HEK293 (cell line): Measurements from ENCODE around the gene MAPRE2.

Source experiments
- CTCF ChIA-PET: fragments of 350-600 bp; formaldehyde crosslinking; extraction: SDS; loops from one replicate; lab custom pipeline; 2021; ENCODE audit warnings: antibody characterized with exemption; lab: Yijun Ruan, JAX
- POLR2A ChIA-PET: fragments of 300-600 bp; formaldehyde crosslinking; extraction: SDS; loops from one replicate; lab custom pipeline; 2020; ENCODE audit warnings: antibody characterized with exemption, inconsistent platforms; lab: Yijun Ruan, JAX
- H3K27ac ChIP-seq: fragments of 200-500 bp; sonication (Bioruptor generic); 2 replicates; pipeline ENCODE4 v1.5.1; 2014; ENCODE audit warnings: low read depth, low read length, control low read depth, inconsistent platforms; ENCODE audit errors: extremely low read depth
- H3K36me3 ChIP-seq, 2 experiments: fragments of 200-500 bp in 1 of 2; sonication (Bioruptor generic) in 1 of 2; 1 replicate in 1 of 2; 2 replicates in 1 of 2; pipeline ENCODE4 v1.5.1; 2014 to 2017; ENCODE audit warnings: inconsistent platforms in 2 of 2, low read length in 2 of 2; ENCODE audit not compliant: control insufficient read depth in 2 of 2, insufficient read depth in 1 of 2
- H3K4me1 ChIP-seq: fragments of 200-500 bp; sonication (Bioruptor generic); 2 replicates; pipeline ENCODE4 v1.5.1; 2014; ENCODE audit warnings: mild to moderate bottlenecking, low read length, inconsistent platforms; ENCODE audit not compliant: control insufficient read depth, insufficient read depth
- H3K4me3 ChIP-seq: 2 replicates; pipeline ENCODE4 v1.5.1; 2011; ENCODE audit warnings: low read depth, mild to moderate bottlenecking, control low read depth, low read length, moderate library complexity
- H3K9me3 ChIP-seq: fragments of 200-500 bp; sonication (Bioruptor generic); 2 replicates; pipeline ENCODE4 v1.5.1; 2014; ENCODE audit warnings: low read depth, low read length, inconsistent platforms; ENCODE audit not compliant: control insufficient read depth, insufficient read depth
- HOXC10 ChIP-seq: sonication (generic); formaldehyde crosslinking; IDR thresholded peaks from 2 replicates; pipeline ENCODE4 v1.8.1; 2023; ENCODE audit warnings: mild to moderate bottlenecking, missing genetic modification reagents
- PRDM1 ChIP-seq: fragments of 450-650 bp; formaldehyde crosslinking; IDR thresholded peaks from 2 replicates; pipeline ENCODE4; 2016; ENCODE audit warnings: missing biosample characterization, missing genetic modification characterization
- ZBTB21 ChIP-seq: fragments of 450-650 bp; formaldehyde crosslinking; IDR thresholded peaks from 2 replicates; pipeline ENCODE4 v1.5.1; 2017; ENCODE audit warnings: missing biosample characterization, missing genetic modification characterization
- ZFHX2 ChIP-seq: fragments of 450-650 bp; formaldehyde crosslinking; conservative IDR thresholded peaks from 2 replicates; pipeline ENCODE4 v1.5.1; 2016; ENCODE audit warnings: missing biosample characterization, missing genetic modification characterization
- ZNF146 ChIP-seq: fragments of 450-650 bp; formaldehyde crosslinking; IDR thresholded peaks from 2 replicates; pipeline ENCODE4 v1.5.1; 2016; ENCODE audit warnings: missing biosample characterization, missing genetic modification characterization
- ZNF223 ChIP-seq: fragments of 450-650 bp; formaldehyde crosslinking; IDR thresholded peaks from 2 replicates; pipeline ENCODE4 v1.5.1; 2016; ENCODE audit warnings: missing biosample characterization, missing genetic modification characterization
- ZNF501 ChIP-seq: fragments of 450-650 bp; formaldehyde crosslinking; IDR thresholded peaks from 2 replicates; pipeline ENCODE4 v1.5.1; 2016; ENCODE audit warnings: missing biosample characterization, missing genetic modification characterization
- ZNF596 ChIP-seq: fragments of 450-650 bp; IDR thresholded peaks from 2 replicates; pipeline ENCODE4 v1.5.0; 2018; ENCODE audit warnings: missing biosample characterization, mild to moderate bottlenecking, missing genetic modification characterization, moderate library complexity
- ZNF791 ChIP-seq: fragments of 450-650 bp; formaldehyde crosslinking; IDR thresholded peaks from 2 replicates; pipeline ENCODE4 v1.5.1; 2016; ENCODE audit warnings: missing biosample characterization, missing genetic modification characterization
- TF ChIP-seq, protein P1 (sequence below): sonication (generic); formaldehyde crosslinking; IDR thresholded peaks from 2 replicates; pipeline ENCODE4 v1.8.1; 2022; ENCODE audit warnings: mild to moderate bottlenecking, moderate library complexity, missing genetic modification reagents
- TF ChIP-seq, protein P2 (sequence below): fragments of 450-650 bp; IDR thresholded peaks from 2 replicates; pipeline ENCODE4 v1.5.1; 2018; ENCODE audit warnings: missing biosample characterization, mild to moderate bottlenecking, missing genetic modification characterization
- TF ChIP-seq, protein P3 (sequence below): fragments of 450-650 bp; formaldehyde crosslinking; IDR thresholded peaks from 2 replicates; pipeline ENCODE4 v1.5.1; 2016; ENCODE audit warnings: missing biosample characterization, missing genetic modification characterization
- TF ChIP-seq, protein P4 (sequence below): fragments of 450-650 bp; formaldehyde crosslinking; conservative IDR thresholded peaks from 2 replicates; pipeline ENCODE4 v1.5.1; 2016; ENCODE audit warnings: low read depth, missing biosample characterization, missing genetic modification characterization
- TF ChIP-seq, protein P5 (sequence below): fragments of 450-650 bp; formaldehyde crosslinking; conservative IDR thresholded peaks from 2 replicates; pipeline ENCODE4 v1.5.1; 2016; ENCODE audit warnings: low read depth, missing biosample characterization, missing genetic modification characterization

MAPRE2 gene

DNA sequence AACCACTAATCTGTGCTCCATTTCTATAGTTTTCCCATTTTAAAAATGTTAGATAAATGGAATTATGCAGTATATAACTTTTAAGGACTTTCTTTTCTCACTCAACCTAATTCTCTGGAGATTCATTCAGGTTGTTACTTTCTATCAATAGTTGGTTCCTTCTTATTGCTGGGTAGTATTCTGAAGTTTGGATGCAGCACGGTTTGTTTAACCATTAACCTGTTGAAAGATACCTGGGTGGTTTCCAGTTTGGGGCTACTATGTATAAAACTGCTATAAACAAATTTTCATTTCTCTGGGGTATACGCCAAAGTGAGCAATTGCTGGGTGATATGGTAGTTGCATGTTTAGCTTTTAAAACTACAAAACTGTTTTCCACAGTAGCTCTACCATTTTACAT is 39.1 kb upstream of the MAPRE2 start:
- ChIA-PET POLR2A (no interaction called here), CTCF (no interaction called here)
- Histone ChIP-seq H3K4me3 (no peak overlapping the region), H3K36me3 (no peaks in the 10 kb centered on the region), H3K9me3 (no peaks in the 10 kb centered on the region), H3K4me1 (no peaks in the 10 kb centered on the region), H3K27ac (no peak overlapping the region)
- TF ChIP-seq, protein P1, sequence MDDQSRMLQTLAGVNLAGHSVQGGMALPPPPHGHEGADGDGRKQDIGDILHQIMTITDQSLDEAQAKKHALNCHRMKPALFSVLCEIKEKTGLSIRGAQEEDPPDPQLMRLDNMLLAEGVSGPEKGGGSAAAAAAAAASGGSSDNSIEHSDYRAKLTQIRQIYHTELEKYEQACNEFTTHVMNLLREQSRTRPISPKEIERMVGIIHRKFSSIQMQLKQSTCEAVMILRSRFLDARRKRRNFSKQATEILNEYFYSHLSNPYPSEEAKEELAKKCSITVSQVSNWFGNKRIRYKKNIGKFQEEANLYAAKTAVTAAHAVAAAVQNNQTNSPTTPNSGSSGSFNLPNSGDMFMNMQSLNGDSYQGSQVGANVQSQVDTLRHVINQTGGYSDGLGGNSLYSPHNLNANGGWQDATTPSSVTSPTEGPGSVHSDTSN (CRISPR knock-in tag) = no peak
- TF ChIP-seq ZNF146 (tag by site-specific recombination) (no peak), ZBTB21 (tag by site-specific recombination) (no peak), ZNF223 (no peak), ZNF501 (no peak), ZNF791 (tag by site-specific recombination) (no peak), PRDM1 (no peak), HOXC10 (CRISPR knock-in tag) (no peak), ZFHX2 (no peak), ZNF596 (tag by site-specific recombination) (no peak)
- TF ChIP-seq, protein P2, sequence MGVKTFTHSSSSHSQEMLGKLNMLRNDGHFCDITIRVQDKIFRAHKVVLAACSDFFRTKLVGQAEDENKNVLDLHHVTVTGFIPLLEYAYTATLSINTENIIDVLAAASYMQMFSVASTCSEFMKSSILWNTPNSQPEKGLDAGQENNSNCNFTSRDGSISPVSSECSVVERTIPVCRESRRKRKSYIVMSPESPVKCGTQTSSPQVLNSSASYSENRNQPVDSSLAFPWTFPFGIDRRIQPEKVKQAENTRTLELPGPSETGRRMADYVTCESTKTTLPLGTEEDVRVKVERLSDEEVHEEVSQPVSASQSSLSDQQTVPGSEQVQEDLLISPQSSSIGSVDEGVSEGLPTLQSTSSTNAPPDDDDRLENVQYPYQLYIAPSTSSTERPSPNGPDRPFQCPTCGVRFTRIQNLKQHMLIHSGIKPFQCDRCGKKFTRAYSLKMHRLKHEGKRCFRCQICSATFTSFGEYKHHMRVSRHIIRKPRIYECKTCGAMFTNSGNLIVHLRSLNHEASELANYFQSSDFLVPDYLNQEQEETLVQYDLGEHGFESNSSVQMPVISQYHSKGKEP (tag by site-specific recombination) = no peak
- TF ChIP-seq, protein P3, sequence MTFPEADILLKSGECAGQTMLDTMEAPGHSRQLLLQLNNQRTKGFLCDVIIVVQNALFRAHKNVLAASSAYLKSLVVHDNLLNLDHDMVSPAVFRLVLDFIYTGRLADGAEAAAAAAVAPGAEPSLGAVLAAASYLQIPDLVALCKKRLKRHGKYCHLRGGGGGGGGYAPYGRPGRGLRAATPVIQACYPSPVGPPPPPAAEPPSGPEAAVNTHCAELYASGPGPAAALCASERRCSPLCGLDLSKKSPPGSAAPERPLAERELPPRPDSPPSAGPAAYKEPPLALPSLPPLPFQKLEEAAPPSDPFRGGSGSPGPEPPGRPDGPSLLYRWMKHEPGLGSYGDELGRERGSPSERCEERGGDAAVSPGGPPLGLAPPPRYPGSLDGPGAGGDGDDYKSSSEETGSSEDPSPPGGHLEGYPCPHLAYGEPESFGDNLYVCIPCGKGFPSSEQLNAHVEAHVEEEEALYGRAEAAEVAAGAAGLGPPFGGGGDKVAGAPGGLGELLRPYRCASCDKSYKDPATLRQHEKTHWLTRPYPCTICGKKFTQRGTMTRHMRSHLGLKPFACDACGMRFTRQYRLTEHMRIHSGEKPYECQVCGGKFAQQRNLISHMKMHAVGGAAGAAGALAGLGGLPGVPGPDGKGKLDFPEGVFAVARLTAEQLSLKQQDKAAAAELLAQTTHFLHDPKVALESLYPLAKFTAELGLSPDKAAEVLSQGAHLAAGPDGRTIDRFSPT (tag by site-specific recombination) = no peak
- TF ChIP-seq, protein P4, sequence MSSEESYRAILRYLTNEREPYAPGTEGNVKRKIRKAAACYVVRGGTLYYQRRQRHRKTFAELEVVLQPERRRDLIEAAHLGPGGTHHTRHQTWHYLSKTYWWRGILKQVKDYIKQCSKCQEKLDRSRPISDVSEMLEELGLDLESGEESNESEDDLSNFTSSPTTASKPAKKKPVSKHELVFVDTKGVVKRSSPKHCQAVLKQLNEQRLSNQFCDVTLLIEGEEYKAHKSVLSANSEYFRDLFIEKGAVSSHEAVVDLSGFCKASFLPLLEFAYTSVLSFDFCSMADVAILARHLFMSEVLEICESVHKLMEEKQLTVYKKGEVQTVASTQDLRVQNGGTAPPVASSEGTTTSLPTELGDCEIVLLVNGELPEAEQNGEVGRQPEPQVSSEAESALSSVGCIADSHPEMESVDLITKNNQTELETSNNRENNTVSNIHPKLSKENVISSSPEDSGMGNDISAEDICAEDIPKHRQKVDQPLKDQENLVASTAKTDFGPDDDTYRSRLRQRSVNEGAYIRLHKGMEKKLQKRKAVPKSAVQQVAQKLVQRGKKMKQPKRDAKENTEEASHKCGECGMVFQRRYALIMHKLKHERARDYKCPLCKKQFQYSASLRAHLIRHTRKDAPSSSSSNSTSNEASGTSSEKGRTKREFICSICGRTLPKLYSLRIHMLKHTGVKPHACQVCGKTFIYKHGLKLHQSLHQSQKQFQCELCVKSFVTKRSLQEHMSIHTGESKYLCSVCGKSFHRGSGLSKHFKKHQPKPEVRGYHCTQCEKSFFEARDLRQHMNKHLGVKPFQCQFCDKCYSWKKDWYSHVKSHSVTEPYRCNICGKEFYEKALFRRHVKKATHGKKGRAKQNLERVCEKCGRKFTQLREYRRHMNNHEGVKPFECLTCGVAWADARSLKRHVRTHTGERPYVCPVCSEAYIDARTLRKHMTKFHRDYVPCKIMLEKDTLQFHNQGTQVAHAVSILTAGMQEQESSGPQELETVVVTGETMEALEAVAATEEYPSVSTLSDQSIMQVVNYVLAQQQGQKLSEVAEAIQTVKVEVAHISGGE (tag by site-specific recombination) = no peak
- TF ChIP-seq, protein P5, sequence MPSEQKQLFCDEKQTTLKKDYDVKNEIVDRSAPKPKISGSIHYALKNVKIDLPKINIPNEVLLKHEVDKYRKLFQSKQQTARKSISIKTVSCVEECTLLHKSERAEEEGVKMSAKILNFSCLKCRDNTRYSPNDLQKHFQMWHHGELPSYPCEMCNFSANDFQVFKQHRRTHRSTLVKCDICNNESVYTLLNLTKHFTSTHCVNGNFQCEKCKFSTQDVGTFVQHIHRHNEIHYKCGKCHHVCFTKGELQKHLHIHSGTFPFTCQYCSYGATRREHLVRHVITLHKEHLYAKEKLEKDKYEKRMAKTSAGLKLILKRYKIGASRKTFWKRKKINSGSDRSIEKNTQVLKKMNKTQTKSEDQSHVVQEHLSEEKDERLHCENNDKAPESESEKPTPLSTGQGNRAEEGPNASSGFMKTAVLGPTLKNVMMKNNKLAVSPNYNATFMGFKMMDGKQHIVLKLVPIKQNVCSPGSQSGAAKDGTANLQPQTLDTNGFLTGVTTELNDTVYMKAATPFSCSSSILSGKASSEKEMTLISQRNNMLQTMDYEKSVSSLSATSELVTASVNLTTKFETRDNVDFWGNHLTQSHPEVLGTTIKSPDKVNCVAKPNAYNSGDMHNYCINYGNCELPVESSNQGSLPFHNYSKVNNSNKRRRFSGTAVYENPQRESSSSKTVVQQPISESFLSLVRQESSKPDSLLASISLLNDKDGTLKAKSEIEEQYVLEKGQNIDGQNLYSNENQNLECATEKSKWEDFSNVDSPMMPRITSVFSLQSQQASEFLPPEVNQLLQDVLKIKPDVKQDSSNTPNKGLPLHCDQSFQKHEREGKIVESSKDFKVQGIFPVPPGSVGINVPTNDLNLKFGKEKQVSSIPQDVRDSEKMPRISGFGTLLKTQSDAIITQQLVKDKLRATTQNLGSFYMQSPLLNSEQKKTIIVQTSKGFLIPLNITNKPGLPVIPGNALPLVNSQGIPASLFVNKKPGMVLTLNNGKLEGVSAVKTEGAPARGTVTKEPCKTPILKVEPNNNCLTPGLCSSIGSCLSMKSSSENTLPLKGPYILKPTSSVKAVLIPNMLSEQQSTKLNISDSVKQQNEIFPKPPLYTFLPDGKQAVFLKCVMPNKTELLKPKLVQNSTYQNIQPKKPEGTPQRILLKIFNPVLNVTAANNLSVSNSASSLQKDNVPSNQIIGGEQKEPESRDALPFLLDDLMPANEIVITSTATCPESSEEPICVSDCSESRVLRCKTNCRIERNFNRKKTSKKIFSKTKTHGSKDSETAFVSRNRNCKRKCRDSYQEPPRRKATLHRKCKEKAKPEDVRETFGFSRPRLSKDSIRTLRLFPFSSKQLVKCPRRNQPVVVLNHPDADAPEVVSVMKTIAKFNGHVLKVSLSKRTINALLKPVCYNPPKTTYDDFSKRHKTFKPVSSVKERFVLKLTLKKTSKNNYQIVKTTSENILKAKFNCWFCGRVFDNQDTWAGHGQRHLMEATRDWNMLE (tag by site-specific recombination) = no peak
